ENCODE measurements around the gene TNRC6B. TPM values are rescaled to one million over a fixed set of nuclear protein-coding genes. Genes with fewer than 3 reads are reported as not detected.
"Not testable (repeated sequence)": the region's sequence is repeated elsewhere in the genome, so short reads cannot be mapped to it uniquely, and the experiment has no call there.

The TNRC6B gene
- total and polyA plus RNA-seq, 2 donors (not counting 1 experiment from before 2014, with no cell fraction given) = 5.7 to 17.8 TPM

DNA sequence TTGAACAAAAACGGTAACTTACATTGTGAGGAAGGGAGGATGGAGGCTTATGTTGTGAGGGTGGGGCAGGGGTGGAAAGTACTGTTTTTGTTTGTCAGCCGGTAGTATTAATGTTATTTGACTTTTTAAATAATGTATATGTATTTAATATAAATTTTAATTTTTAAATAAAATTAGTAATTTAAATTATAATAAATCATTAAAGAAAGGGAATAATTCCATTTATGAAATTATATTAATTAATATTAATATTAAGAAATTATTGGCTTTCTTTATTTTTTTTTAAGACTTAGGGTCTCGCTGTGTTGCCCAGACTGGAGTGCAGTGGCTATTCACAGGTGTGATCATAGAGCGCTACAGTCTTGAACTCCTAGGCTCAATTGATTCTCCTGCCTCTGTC lies 24.0 kb upstream of the TNRC6B start:
- Histone ChIP-seq H3K27me3 (ENCODE audit: control insufficient read depth, insufficient read depth, low read length) (no peaks in the 10 kb centered on the region), H3K4me3 (replicated peaks in 1 of 4; ENCODE audit: control extremely low read depth in 1 of 4, insufficient read depth in 1 of 4, low read depth in 3 of 4, low read length in 4 of 4) (no peak overlapping the region)
- no peak for DNase-seq (ENCODE audit: low read depth in 2 of 2)

DNA sequence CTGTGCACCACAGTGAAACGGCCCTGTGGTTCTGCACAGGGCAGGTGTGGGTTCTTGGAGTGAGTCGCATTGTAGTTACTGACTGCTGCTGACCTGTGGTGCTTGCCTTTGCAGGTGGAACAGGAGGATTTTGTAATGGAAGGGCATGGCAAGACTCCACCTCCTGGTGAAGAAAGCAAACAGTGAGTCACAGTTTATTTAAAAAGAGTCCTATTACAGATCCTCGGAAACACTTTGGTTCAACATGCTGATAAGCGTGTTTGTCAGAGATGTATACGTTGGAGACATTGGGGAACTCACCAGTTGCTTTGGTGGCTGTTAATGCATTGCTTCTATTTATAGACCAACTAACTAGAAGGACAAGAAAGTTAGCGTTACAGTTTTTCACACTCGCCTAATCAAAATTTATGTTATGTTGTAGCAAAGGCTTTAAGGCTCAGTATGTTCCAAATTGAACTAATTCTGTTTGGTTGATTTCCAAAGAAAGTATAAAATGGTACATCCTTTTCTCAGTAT lies 21.7 kb upstream of the TNRC6B start:
- H3K4me1 ChIP-seq (ENCODE audit: control insufficient read depth, extremely low read depth, insufficient read depth, low read length) = peaks cover 2% of the 10 kb centered on the region
- no peak overlapping the region for H3K4me3 ChIP-seq (replicated peaks in 1 of 4; ENCODE audit: control extremely low read depth in 1 of 4, insufficient read depth in 1 of 4, low read depth in 3 of 4, low read length in 4 of 4)
- TF ChIP-seq EZH2 (IDR thresholded peaks at IDR 0.05; ENCODE audit: low read length, missing control alignments) = no peak
- TF ChIP-seq, protein P1, sequence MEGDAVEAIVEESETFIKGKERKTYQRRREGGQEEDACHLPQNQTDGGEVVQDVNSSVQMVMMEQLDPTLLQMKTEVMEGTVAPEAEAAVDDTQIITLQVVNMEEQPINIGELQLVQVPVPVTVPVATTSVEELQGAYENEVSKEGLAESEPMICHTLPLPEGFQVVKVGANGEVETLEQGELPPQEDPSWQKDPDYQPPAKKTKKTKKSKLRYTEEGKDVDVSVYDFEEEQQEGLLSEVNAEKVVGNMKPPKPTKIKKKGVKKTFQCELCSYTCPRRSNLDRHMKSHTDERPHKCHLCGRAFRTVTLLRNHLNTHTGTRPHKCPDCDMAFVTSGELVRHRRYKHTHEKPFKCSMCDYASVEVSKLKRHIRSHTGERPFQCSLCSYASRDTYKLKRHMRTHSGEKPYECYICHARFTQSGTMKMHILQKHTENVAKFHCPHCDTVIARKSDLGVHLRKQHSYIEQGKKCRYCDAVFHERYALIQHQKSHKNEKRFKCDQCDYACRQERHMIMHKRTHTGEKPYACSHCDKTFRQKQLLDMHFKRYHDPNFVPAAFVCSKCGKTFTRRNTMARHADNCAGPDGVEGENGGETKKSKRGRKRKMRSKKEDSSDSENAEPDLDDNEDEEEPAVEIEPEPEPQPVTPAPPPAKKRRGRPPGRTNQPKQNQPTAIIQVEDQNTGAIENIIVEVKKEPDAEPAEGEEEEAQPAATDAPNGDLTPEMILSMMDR (conservative IDR thresholded peaks at IDR 0.05 in 1 of 2, IDR thresholded peaks at IDR 0.05 in 1 of 2; ENCODE audit: low read depth in 1 of 2, low read length in 2 of 2) = peak in 1 of 2 donors; percentile 27
- no peaks in the 10 kb centered on the region for H4K20me1 ChIP-seq (ENCODE audit: control insufficient read depth, extremely low read depth, insufficient read depth, low read length)
- no peak overlapping the region for H3K27ac ChIP-seq (ENCODE audit: insufficient read depth, low read length)
- H2AFZ ChIP-seq (ENCODE audit: low read length) = no peak overlapping the region
- no peaks in the 10 kb centered on the region for H3K9me3 ChIP-seq (ENCODE audit: control insufficient read depth, insufficient read depth, low read depth, low read length)
- peak overlapping the region; percentile 27 for H3K4me2 ChIP-seq (ENCODE audit: extremely low read depth, insufficient read depth, low read length)
- H3K79me2 ChIP-seq (ENCODE audit: control insufficient read depth, insufficient read depth, low read length) = no peaks in the 10 kb centered on the region
- no peaks in the 10 kb centered on the region for H3K27me3 ChIP-seq (ENCODE audit: control insufficient read depth, insufficient read depth, low read length)
- peak; percentile 68 to 78 for DNase-seq (ENCODE audit: low read depth in 2 of 2)
- no peaks in the 10 kb centered on the region for H3K36me3 ChIP-seq (ENCODE audit: control insufficient read depth, insufficient read depth, low read length)
- H3K9ac ChIP-seq (ENCODE audit: insufficient read depth, low read length) = no peak overlapping the region

More for the DNA sequence above, 24.0 kb upstream of the TNRC6B start:
- no peak overlapping the region for H3K9ac ChIP-seq (ENCODE audit: insufficient read depth, low read length)
- no peak overlapping the region for H3K27ac ChIP-seq (ENCODE audit: insufficient read depth, low read length)
- no peaks in the 10 kb centered on the region for H4K20me1 ChIP-seq (ENCODE audit: control insufficient read depth, extremely low read depth, insufficient read depth, low read length)
- H3K9me3 ChIP-seq (ENCODE audit: control insufficient read depth, insufficient read depth, low read depth, low read length) = no peaks in the 10 kb centered on the region
- no peak overlapping the region for H3K4me2 ChIP-seq (ENCODE audit: extremely low read depth, insufficient read depth, low read length)
- peaks cover 2% of the 10 kb centered on the region for H3K4me1 ChIP-seq (ENCODE audit: control insufficient read depth, extremely low read depth, insufficient read depth, low read length)
- TF ChIP-seq, protein P1 (conservative IDR thresholded peaks at IDR 0.05 in 1 of 2, IDR thresholded peaks at IDR 0.05 in 1 of 2; ENCODE audit: low read depth in 1 of 2, low read length in 2 of 2) = no peak
- no peak for TF ChIP-seq EZH2 (IDR thresholded peaks at IDR 0.05; ENCODE audit: low read length, missing control alignments)
- H2AFZ ChIP-seq (ENCODE audit: low read length) = no peak overlapping the region
- H3K79me2 ChIP-seq (ENCODE audit: control insufficient read depth, insufficient read depth, low read length) = no peaks in the 10 kb centered on the region
- no peaks in the 10 kb centered on the region for H3K36me3 ChIP-seq (ENCODE audit: control insufficient read depth, insufficient read depth, low read length)

DNA sequence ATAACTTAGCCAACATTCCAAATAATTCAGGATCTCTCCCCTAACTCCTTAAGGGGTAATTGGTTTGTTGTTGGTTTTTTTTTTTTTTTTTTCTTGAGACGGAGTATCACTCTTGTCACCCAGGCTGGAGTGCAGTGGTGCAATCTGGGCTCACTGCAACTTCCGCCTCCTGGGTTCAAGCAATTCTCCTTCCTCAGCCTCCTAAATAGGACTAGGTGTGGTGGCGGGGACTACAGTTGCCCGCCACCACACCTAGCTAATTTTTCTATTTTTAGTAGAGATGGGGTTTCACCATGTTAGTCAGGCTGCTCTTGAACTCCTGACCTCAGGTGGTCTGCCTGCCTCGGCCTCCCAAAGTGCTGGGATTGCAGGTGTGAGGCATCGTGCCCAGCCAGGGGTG lies 21.0 kb upstream of the TNRC6B start:
- H3K4me1 ChIP-seq (ENCODE audit: control insufficient read depth, extremely low read depth, insufficient read depth, low read length); H3K79me2 ChIP-seq (ENCODE audit: control insufficient read depth, insufficient read depth, low read length); H4K20me1 ChIP-seq (ENCODE audit: control insufficient read depth, extremely low read depth, insufficient read depth, low read length); H3K27me3 ChIP-seq (ENCODE audit: control insufficient read depth, insufficient read depth, low read length); H2AFZ ChIP-seq (ENCODE audit: low read length); H3K4me3 ChIP-seq (replicated peaks in 1 of 4; ENCODE audit: control extremely low read depth in 1 of 4, insufficient read depth in 1 of 4, low read depth in 3 of 4, low read length in 4 of 4); H3K9ac ChIP-seq (ENCODE audit: insufficient read depth, low read length); DNase-seq (ENCODE audit: low read depth in 2 of 2); H3K27ac ChIP-seq (ENCODE audit: insufficient read depth, low read length); H3K9me3 ChIP-seq (ENCODE audit: control insufficient read depth, insufficient read depth, low read depth, low read length); H3K36me3 ChIP-seq (ENCODE audit: control insufficient read depth, insufficient read depth, low read length); H3K4me2 ChIP-seq (ENCODE audit: extremely low read depth, insufficient read depth, low read length): not testable (repeated sequence)

All from fibroblast of lung (primary cell).